CD4-positive, alpha-beta T cell treated with Interleukin-2 at 100 ng/mL for 4 hours (primary cell): ENCODE data around the gene TSSK6.
A peak's percentile ranks its signal among the peaks of the same experiment; 100 is the strongest.

Experiments used
- DNase-seq: peaks from one replicate; pipeline ENCODE4 v3.0.0-alpha.2; 2020; ENCODE audit warnings: low spot score

The TSSK6 gene

DNA sequence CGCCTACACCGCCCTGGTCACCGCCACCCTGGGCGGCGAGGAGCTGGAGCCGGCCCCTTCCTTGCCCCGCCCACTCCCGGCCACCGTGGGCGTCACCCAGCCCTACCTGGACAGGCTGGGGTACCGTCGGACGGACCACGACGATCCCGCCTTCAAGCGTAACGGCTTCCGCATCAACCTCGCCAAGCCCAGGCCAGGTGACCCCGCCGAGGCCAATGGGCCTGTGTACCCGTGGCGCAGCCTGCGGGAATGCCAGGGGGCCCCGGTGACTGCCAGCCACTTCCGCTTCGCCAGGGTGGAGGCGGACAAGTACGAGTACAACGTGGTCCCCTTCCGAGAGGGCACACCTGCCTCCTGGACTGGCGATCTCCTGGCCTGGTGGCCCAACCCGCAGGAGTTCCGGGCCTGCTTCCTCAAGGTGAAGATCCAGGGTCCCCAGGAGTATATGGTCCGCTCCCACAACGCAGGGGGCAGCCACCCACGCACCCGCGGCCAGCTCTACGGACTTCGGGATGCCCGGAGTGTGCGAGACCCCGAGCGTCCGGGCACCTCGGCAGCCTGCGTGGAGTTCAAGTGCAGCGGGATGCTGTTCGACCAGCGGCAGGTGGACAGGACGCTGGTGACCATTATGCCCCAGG lies 29.7 kb upstream of the TSSK6 start:
- DNase-seq: no peak

DNA sequence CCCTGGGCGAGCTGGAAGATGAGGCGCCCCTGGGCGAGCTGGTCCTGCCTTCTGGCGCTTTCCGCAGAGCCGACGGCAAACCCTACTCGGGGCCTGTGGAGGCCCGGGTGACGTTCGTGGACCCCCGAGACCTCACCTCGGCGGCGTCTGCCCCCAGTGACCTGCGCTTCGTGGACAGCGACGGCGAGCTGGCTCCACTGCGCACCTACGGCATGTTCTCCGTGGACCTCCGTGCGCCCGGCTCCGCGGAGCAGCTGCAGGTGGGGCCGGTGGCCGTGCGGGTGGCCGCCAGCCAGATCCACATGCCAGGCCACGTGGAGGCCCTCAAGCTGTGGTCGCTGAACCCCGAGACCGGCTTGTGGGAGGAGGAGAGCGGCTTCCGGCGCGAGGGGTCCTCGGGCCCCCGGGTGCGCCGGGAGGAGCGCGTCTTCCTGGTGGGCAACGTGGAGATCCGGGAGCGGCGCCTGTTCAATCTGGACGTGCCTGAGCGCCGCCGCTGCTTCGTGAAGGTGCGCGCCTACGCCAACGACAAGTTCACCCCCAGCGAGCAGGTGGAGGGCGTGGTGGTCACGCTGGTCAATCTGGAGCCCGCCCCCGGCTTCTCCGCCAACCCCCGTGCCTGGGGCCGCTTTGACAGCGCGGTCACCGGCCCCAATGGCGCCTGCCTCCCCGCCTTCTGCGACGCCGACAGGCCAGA lies 29.1 kb upstream of the TSSK6 start:
- no peak for DNase-seq

DNA sequence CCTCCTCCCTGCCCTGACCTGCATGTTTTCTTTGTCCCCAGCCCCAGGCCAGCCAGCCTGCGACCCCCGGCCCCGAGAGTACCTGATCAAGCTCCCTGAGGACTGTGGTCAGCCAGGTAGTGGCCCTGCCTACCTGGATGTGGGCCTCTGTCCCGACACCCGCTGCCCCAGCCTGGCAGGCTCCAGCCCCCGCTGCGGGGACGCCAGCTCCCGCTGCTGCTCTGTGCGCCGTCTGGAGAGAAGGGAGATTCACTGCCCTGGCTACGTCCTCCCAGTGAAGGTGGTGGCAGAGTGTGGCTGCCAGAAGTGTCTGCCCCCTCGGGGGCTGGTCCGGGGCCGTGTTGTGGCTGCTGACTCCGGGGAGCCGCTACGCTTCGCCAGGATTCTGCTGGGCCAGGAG lies 28.3 kb upstream of the TSSK6 start:
- DNase-seq: no peak

GRCh38 chr19:19543101-19543500 lies 27.8 kb upstream of the TSSK6 start:
- DNase-seq: no peak

GRCh38 chr19:19542507-19542906 lies 27.2 kb upstream of the TSSK6 start:
- DNase-seq: no peak

DNA sequence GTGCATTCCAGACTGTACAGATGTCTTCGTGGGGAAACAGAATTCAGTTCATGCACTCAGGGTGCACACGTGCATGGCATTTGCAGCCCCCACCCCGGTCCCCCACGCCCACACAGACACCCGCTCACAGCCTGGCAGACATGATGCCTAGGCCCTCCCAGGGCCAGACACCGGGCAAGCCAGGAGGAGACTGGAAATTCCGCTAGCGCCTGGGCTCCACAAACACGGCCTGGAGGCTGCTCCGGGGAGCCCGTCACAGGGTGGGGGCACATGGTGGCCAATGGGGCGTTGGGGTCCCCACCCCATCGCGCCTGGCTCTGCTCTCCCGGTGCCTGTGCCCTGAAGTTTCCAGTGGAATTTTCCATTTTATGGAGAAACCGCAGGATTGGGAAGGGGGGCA lies 26.3 kb upstream of the TSSK6 start:
- DNase-seq: no peak

- peak; percentile 66 for DNase-seq
Measured at GRCh38 chr19:19540715-19541515, 25.6 kb upstream of the TSSK6 start.

GRCh38 chr19:19540064-19540714 lies 24.8 kb upstream of the TSSK6 start:
- peak; percentile 61 for DNase-seq

DNA sequence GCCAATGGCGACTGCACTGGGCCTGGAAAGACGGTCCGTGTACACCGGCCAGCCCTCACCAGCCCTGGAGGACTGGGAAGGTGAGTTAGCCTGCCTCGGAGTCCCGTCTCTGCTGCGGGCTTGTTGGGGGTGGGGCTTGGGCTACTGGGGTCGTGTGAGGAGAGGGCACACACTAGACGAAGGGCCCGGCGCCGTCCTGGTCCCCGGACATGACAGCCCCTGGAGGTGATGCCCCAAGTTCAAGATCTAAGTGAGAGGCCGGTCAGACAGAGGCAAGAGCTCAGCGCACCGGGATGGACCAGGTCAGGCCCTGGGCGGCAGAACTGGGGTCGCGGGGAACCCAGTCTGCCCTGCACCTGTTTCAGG lies 24.3 kb upstream of the TSSK6 start:
- no peak for DNase-seq

DNA sequence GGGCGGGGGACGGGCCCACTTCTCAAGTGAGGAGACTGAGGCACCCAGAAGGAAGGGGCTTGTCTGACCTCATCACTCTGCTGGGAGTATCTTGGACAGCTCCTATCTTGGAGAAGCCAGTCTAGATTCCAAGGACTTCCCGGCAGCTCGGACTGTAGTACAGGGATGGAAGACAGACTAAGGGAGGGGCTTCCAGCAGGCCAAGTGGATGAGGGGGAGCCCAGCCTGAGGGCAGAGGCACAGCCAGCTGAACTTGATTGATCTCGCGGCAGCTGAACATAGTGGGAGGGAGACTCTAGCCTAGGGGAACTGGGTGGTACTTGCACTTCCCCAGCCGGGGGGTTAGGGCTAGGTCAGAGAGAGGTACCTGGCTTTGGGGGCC lies 23.4 kb upstream of the TSSK6 start:
- no peak for DNase-seq

- DNase-seq: peak; percentile 22
Measured at GRCh38 chr19:19538061-19538784, 22.9 kb upstream of the TSSK6 start, which contains the start of gene CILP2. CILP2 (plus strand) TSS chr19:19538265; CDS start chr19:19538350, 85 bp downstream.

DNA sequence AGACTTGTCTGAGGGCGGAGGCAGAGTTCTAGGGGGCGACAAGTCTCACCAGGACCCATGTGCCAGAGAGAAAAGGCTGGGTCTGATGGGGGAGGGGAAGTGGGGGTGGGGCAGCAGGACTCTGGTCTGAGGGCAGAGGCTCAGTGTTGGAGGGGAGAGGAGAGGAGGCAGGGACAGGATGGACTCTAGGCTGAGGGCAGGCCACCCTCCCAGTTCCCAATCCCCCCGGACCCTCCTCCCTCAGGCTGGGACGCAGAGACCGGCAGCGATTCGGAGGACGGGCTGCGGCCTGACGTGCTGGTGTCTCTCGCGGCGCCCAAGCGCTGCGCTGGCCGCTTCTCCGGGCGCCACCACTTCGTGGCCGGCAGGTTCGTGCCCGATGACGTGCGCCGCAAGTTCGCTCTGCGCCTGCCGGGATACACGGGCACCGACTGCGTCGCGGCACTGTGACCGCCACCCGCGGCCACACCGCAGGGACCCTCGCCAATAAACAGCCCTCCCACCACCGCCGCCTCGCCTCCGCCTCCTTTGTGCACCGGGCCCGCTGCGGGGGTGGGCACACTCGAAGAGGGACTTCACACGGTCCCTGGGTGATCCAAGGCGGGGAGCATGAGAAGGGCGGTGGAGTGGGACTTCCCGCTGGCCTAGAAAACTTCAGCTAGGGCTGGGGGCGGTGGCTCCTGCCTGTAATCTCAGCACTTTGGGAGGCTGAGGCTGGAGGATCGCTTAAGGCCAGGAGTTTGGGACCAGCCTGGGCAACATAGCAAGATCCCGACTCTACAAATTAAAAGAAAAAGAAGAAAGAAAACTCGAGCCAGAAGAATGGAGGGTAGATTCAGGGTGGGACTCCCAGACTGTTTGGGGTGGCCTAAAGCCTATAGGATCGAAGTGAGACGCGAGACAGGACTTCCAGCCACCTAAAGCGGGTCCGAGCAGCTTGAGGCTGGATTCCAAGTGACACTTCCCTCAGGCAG lies 22.0 kb upstream of the TSSK6 start:
- DNase-seq: no peak

DNA sequence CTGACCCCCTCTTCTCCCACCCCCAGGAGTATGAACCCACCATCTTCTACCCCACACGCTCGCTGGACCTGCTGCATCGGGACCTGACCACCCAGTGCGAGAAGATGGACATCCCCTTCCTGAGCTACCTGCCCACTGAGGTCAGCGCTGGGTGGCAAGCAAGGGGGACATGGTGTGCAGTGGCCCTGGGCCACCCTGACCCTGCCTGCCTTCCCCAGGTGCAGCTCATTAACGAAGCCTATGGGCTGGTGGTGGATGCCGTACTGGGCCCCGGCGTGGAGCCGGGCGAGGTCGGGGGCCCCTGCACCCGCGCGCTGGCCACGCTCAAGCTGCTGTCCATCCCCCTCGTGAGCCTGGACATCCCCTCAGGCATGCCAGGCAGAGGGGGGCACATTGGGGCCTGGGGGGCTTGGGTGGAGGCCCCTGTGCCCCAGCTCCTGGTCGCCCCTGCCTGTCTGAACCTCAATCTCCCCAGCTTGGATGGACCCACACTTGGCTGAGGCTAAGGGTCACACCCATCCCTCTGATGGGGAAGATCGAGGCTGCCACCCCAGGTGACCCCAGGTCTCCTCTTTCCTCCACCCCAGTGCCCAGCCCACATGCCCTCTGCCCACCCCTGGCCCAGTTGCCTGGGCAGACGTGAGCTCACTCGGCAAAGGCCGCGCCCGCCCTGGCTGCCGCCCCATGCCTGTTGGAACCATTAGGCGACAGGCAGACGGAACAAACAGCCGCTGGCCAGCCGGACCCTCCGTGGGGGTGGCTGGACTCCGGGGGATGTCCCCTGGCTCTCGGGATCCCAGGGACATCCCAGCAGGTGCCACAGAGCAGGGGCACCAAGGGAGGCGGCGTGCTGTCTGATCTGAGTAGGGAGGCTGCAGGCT lies 20.2 kb upstream of the TSSK6 start:
- no peak for DNase-seq

DNA sequence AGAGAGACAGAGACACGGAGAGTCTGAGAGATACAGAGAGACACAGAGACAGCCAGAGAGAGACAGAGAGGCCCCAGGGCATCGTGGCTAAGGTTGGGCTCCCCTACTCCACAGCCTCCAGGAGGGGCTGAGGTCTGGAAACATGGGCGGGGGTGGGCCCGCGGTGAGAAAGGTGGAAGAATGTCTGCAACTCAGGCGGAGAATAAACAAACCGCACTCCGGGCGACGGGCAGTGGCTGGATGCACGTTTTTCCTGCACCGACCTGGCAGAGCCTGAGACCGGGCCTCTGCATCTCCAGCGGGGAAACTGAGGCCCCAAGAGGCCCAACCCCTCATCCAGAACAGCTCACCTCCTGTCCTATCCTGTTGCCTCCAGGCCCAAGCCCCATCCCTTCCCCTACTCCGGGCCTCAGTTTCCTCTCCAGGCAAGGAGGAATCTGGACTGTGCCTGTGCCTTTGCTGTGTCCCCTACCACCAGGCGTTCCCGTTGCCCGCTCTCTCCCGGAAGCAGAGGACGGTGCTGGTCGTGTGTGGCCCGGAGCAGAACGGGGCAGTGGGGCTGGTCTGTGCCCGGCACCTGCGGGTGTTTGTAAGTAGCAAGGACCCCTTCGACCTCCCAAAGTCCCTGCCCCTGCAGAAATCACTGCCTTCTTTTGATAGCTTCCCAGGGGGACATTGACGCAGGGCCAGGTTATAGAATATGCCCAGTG lies 19.4 kb upstream of the TSSK6 start:
- DNase-seq: no peak

GRCh38 chr19:19533841-19534240 lies 18.5 kb upstream of the TSSK6 start:
- no peak for DNase-seq

DNA sequence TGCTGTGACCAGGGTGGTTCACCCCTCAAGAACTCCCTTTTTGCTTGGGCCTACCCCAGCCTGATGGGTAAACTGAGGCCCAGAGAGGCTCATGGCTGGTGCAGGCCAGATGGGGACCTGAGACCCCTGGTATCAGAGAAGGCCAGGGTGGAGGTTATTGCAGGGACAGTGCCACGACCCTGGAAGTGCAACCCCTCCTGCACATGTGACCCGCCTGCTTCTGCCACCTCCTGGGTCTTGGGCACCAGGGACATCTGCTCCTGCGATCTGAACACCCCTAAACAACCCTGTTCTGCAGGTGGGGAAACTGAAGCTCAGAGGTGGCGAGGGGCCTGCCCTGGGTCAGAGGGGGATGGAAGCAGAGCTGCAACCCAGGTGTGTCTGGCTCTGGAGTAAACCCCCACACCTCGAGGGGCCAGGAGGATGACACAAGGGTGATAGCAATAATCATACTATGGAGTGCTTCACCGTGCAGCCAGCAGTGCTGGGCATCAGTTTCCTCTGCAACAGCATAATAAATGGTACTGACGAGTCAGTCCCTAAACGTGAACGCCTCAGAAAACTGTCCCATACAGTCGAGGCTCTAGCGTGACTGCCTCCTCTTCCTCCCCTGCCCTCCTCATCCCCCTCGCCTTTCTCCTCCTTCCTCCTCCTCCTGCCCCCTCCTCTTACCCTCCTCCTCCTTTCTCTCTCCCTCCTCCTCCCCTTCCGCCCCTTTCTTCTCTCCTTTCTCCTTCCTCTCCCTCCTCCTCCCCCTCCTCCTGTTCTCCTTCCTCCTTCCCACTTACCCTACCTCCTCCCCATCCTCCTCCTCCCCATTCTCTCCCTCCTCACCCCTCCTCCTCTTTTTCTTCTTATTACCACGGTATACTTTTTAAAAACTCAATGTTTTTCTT lies 17.7 kb upstream of the TSSK6 start:
- no peak for DNase-seq

DNA sequence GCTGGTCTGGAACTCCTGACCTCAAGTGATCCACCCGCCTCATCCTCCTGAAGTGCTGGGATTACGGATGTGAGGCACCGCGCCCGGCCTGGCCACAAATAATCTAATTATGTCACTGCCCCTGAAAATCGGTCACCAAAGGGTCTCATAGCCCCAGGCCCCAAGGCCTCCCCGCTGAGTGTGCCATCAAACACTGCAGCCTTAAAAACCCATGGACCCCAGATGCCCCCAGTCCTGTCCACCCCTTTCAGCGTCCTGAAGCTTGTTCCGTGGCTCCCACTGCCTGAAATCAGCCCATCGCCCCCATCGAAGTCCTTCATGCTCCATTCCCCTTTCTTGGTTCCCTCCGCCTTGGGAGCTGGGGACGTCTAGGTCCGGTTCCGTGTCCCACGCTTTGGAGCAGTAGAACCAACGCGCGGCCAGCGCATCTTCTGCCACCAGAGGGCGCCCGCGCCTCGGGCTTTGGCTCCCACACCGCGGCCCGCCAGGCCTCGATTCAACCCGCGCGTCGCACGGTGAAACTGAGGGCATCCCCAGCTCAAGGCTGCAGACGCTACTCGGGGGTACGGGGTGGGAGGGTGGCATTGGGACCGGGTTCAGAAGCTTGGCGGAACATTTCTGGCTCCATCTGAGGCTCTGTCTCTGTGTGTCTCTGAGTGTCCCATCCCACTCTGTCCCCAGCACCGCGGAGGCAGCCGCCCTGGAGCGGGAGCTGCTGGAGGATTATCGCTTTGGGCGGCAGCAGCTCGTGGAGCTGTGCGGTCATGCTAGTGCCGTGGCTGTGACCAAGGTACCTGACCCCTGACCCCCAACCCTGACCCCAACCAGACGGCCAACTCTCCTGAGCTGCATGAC lies 16.8 kb upstream of the TSSK6 start:
- peak; percentile 87 for DNase-seq
